SU-DHL-6 (cell line): ENCODE results near the gene PLA2G2A.
"Not testable (repeated sequence)": the region's sequence is repeated elsewhere in the genome, so short reads cannot be mapped to it uniquely, and the experiment has no call there.

Experiments used
- H2AFZ ChIP-seq: fragments of 200-600 bp; sonication (generic); 2 replicates; pipeline ENCODE4 v1.6.1; 2014; ENCODE audit warnings: low read depth, mild to moderate bottlenecking, moderate library complexity, mixed read lengths, antibody characterized with exemption, low read length; ENCODE audit not compliant: severe bottlenecking
- H3F3A ChIP-seq: fragments of 200-600 bp; shearing (Covaris generic); 2 replicates; pipeline ENCODE4 v1.6.0; 2016; ENCODE audit warnings: antibody characterized with exemption, mild to moderate bottlenecking; ENCODE audit not compliant: insufficient read depth
- H3K27ac ChIP-seq: fragments of 200-600 bp; sonication (generic); 2 replicates; pipeline ENCODE4 v1.5.1; 2016; ENCODE audit warnings: low read depth, mild to moderate bottlenecking, low read length, moderate library complexity, mixed read lengths
- H3K27me3 ChIP-seq: fragments of 200-600 bp; sonication (generic), shearing (Covaris generic); 2 replicates; pipeline ENCODE4 v1.6.0; 2014; ENCODE audit warnings: mild to moderate bottlenecking, low read length
- H3K36me3 ChIP-seq: fragments of 200-600 bp; sonication (generic); 2 replicates; pipeline ENCODE4 v1.6.1; 2014; ENCODE audit warnings: mild to moderate bottlenecking, low read length, mixed read lengths
- H3K4me2 ChIP-seq: fragments of 300-600, 200-600 bp; shearing (Covaris generic), sonication (generic); 2 replicates; pipeline ENCODE4 v1.6.0; 2014; ENCODE audit warnings: low read length, low read depth, mild to moderate bottlenecking; ENCODE audit not compliant: poor library complexity, severe bottlenecking
- H3K4me3 ChIP-seq: fragments of 200-600 bp; sonication (generic); 2 replicates; pipeline ENCODE4 v1.5.1; 2014; ENCODE audit warnings: antibody characterized with exemption, low read length, mild to moderate bottlenecking, mixed read lengths; ENCODE audit not compliant: insufficient read depth, poor library complexity, severe bottlenecking
- H3K79me2 ChIP-seq: fragments of 200-600 bp; sonication (generic); 2 replicates; pipeline ENCODE4 v1.6.1; 2014; ENCODE audit warnings: mild to moderate bottlenecking, low read length, moderate library complexity; ENCODE audit not compliant: insufficient read depth
- H3K9ac ChIP-seq: fragments of 200-600 bp; sonication (generic); 2 replicates; pipeline ENCODE4 v1.7.0; 2014; ENCODE audit warnings: mild to moderate bottlenecking, low read length
- H3K9me2 ChIP-seq: fragments of 200-600 bp; sonication (generic); replicated peaks from 2 replicates; pipeline ENCODE4 v1.6.1; 2014; ENCODE audit warnings: low read length; ENCODE audit not compliant: insufficient read depth
- H3K9me3 ChIP-seq: fragments of 200-600 bp; sonication (generic); 2 replicates; pipeline ENCODE4 v1.6.1; 2014; ENCODE audit warnings: low read length, mixed read lengths; ENCODE audit not compliant: insufficient read depth
- H4K20me1 ChIP-seq: fragments of 200-600 bp; sonication (generic); 2 replicates; pipeline ENCODE4 v1.6.1; 2014; ENCODE audit warnings: low read depth, mild to moderate bottlenecking, antibody characterized with exemption, low read length, moderate library complexity, mixed read lengths
- CTCF ChIP-seq: fragments of 200-600 bp; sonication (generic); IDR thresholded peaks from one replicate; pipeline ENCODE4 v1.5.1; 2017; ENCODE audit warnings: antibody characterized with exemption, mild to moderate bottlenecking, low read length, moderate library complexity; ENCODE audit not compliant: insufficient read depth, poor library complexity, severe bottlenecking
- EZH2phosphoT487 ChIP-seq: fragments of 200-600 bp; sonication (generic), shearing (Covaris generic); conservative IDR thresholded peaks from 2 replicates; pipeline ENCODE4 v1.6.1; 2018; ENCODE audit warnings: mild to moderate bottlenecking, antibody characterized with exemption, low read length, moderate library complexity, mixed read lengths

Gene PLA2G2A

DNA sequence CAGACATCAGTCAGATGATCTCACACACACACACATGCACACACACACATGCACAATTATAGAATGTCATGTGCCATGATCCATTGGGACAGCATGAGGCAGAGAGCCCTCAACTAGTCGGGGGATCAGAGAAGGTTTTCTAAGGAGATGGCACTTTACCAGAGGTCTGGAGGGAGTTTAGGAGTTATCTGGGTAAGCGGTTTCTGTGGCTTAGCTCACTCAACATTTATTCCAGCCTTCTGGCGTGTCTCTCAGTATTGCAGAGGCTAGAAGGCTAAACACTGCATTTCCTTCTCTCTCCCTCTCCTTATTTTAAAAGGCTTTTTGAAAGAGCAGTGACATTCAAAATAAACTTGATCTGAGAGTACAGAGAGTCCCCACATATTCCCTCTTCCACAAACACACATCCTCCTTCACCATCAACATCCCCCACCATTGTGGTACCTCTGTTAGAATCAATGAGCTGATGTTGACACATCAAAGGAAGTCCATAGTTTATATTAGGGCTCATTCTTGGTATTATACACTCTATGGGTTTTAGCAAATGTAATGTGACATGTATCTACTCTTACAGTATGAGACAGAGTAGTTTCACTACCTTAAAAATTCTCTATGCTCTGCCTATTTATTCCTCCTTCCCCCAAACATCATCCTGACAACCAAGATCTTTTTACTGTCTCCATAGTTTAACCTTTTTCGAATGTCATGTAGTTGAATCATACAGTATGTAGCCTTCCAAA, 9.0 kb upstream of the PLA2G2A start:
- no peak overlapping the region for H3K4me2 ChIP-seq
- no peaks in the 10 kb centered on the region for H3K27me3 ChIP-seq
- TF ChIP-seq EZH2phosphoT487, result no peak
- TF ChIP-seq CTCF, result no peak
- no peak overlapping the region for H3K4me3 ChIP-seq
- H4K20me1 ChIP-seq, result no peaks in the 10 kb centered on the region
- no peaks in the 10 kb centered on the region for H3F3A ChIP-seq
- no peak overlapping the region for H3K9ac ChIP-seq
- no peak overlapping the region for H2AFZ ChIP-seq
- no peaks in the 10 kb centered on the region for H3K9me2 ChIP-seq
- H3K9me3 ChIP-seq, result no peaks in the 10 kb centered on the region
- no peaks in the 10 kb centered on the region for H3K79me2 ChIP-seq
- no peak overlapping the region for H3K27ac ChIP-seq
- H3K36me3 ChIP-seq, result no peaks in the 10 kb centered on the region

GRCh38 chr1:19987719-19988118, 8.3 kb upstream of the PLA2G2A start:
- no peaks in the 10 kb centered on the region for H3F3A ChIP-seq
- no peaks in the 10 kb centered on the region for H3K9me3 ChIP-seq
- no peak overlapping the region for H3K4me3 ChIP-seq
- H3K27me3 ChIP-seq, result no peaks in the 10 kb centered on the region
- no peaks in the 10 kb centered on the region for H3K9me2 ChIP-seq
- H3K4me2 ChIP-seq, result no peak overlapping the region
- H3K9ac ChIP-seq, result no peak overlapping the region
- H3K36me3 ChIP-seq, result no peaks in the 10 kb centered on the region
- no peak overlapping the region for H3K27ac ChIP-seq
- H2AFZ ChIP-seq, result no peak overlapping the region
- H3K79me2 ChIP-seq, result no peaks in the 10 kb centered on the region
- TF ChIP-seq EZH2phosphoT487 (no peak), CTCF (no peak)
- no peaks in the 10 kb centered on the region for H4K20me1 ChIP-seq

DNA sequence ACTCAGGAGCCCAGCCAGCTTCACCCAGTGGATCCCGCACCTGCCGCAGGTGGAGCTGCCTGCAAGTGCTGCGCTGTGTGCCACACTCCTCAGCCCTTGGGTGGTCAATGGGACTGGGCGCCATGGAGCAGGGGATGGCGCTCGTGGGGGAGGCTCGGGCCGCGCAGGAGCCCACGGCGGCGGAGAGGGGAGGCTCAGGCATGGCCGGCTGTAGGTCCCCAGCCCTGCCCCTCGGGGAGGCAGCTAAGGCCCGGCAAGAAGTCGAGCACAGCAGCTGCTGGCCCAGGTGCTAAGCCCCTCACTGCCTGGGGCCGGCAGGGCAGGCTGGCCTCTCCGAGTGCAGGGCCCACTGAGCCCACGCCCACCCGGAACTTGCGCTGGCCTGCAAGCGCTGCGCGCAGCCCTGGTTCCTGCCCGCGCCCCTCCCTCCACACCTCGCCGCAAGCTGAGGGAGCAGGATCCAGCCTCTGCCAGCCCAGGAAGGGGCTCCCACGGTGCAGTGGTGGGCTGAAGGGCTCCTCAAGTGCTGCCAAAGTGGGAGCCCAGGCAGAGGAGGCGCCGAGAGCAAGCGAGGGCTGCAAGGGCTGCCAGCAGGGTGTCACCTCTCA, 5.1 kb upstream of the PLA2G2A start:
- not testable (repeated sequence) for H3K9ac ChIP-seq, H3K36me3 ChIP-seq, H3K9me3 ChIP-seq, H3K27ac ChIP-seq, H3F3A ChIP-seq, H2AFZ ChIP-seq, H3K27me3 ChIP-seq, H3K4me2 ChIP-seq, H3K9me2 ChIP-seq, H3K4me3 ChIP-seq, H3K79me2 ChIP-seq, H4K20me1 ChIP-seq

DNA sequence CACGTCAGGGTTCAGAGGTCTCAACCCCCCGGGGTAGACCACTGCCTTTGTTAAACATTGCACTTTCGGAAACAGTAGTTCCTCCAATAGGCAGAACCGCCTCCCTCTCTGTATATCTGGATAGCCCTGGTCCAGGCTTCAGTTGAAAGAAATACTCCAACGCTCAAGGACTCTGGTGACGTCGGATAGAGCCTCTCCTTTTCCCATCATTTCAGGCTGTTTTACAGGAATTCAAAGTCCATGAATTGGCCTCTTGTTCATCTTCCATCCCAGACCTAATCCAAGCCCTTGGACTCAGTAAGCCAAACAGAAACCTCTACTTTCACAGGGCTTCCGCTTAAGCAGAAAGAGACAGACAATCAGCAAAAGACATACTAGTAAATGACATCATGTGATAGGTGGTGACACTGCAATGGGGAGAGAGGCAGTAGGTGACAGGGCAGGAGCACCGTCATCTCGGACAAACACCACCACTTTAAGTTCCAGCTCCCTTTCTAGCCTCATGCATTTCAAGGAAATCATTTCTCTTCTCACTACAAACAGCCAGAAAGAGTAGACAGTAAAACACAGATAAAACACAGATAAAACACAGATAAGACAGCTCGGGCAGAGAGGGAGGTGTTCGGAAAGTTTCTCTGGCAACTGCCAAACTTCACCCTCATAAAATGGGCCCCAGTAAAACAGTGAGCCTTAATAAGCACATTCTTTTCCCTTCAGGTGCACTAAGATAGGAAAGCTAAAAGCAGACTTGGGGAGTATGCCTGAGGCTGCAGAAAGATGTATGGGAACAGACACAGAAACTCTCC, 2.3 kb upstream of the PLA2G2A start:
- H3K4me2 ChIP-seq, result no peak overlapping the region
- H3K9ac ChIP-seq, result no peak overlapping the region
- H2AFZ ChIP-seq, result no peak overlapping the region
- H3K27ac ChIP-seq, result no peak overlapping the region
- no peaks in the 10 kb centered on the region for H3K27me3 ChIP-seq
- H3K9me2 ChIP-seq, result no peaks in the 10 kb centered on the region
- H3F3A ChIP-seq, result no peaks in the 10 kb centered on the region
- H3K36me3 ChIP-seq, result no peaks in the 10 kb centered on the region
- H3K4me3 ChIP-seq, result no peak overlapping the region
- no peaks in the 10 kb centered on the region for H3K9me3 ChIP-seq
- no peaks in the 10 kb centered on the region for H4K20me1 ChIP-seq
- H3K79me2 ChIP-seq, result no peaks in the 10 kb centered on the region
- TF ChIP-seq CTCF (no peak), EZH2phosphoT487 (no peak)
